Cortex of kidney (tissue), 1 donor: ENCODE measurements around the gene LCN10.
"Not testable (repeated sequence)": the region's sequence is repeated elsewhere in the genome, so short reads cannot be mapped to it uniquely, and the experiment has no call there.

Experiments
- DNase-seq: peaks from one replicate; lab custom pipeline; 2025; lab: John Stamatoyannopoulos, UW

Gene LCN10

GRCh38 chr9:136742591-136743391, at the start of gene LCN10:
Gene LCN10 (minus strand): TSS chr9:136742940. CDS start chr9:136742903, 37 bp downstream.
- no peak for DNase-seq

GRCh38 chr9:136791516-136792276, 49.0 kb upstream of the LCN10 start:
- no peak for DNase-seq

GRCh38 chr9:136790640-136791515, 48.1 kb upstream of the LCN10 start, which contains the start of gene TMEM141:
Gene TMEM141 (plus strand): TSS chr9:136791344. CDS start chr9:136791371, 27 bp downstream.
- DNase-seq = peak; percentile 97

GRCh38 chr9:136789523-136789937, 46.8 kb upstream of the LCN10 start:
- no peak for DNase-seq

GRCh38 chr9:136788644-136789522, 46.1 kb upstream of the LCN10 start:
- not testable (repeated sequence) for DNase-seq

- DNase-seq = no peak
Observed at GRCh38 chr9:136787690-136788400, 45.1 kb upstream of the LCN10 start.

GRCh38 chr9:136786983-136787382, 44.2 kb upstream of the LCN10 start:
- DNase-seq = not testable (repeated sequence)

GRCh38 chr9:136786451-136786850, 43.7 kb upstream of the LCN10 start:
- DNase-seq = no peak

- not testable (repeated sequence) for DNase-seq
Observed at GRCh38 chr9:136785565-136786355, 43.0 kb upstream of the LCN10 start.

GRCh38 chr9:136784997-136785361, 42.2 kb upstream of the LCN10 start:
- no peak for DNase-seq

GRCh38 chr9:136784249-136784996, 41.7 kb upstream of the LCN10 start:
- DNase-seq = no peak

GRCh38 chr9:136782452-136782851, 39.7 kb upstream of the LCN10 start:
- DNase-seq = no peak

- DNase-seq = no peak
Observed at GRCh38 chr9:136779808-136780207, 37.1 kb upstream of the LCN10 start.

- no peak for DNase-seq
Observed at GRCh38 chr9:136777359-136777758, 34.6 kb upstream of the LCN10 start.

- no peak for DNase-seq
Observed at GRCh38 chr9:136776947-136777346, 34.2 kb upstream of the LCN10 start.

GRCh38 chr9:136775191-136775590, 32.5 kb upstream of the LCN10 start:
- DNase-seq = no peak

GRCh38 chr9:136774416-136775045, 31.8 kb upstream of the LCN10 start:
- DNase-seq = no peak

GRCh38 chr9:136773386-136774044, 30.8 kb upstream of the LCN10 start:
- no peak for DNase-seq
